HEK293T (cell line): ENCODE measurements around the gene ERC2.

Experiments
- CTCF ChIA-PET: fragments of 350-600 bp; formaldehyde crosslinking; extraction: SDS; loops from one replicate; lab custom pipeline; 2021; ENCODE audit warnings: antibody characterized with exemption, inconsistent platforms; lab: Yijun Ruan, JAX
- POLR2A ChIA-PET: fragments of 350-600 bp; formaldehyde crosslinking; extraction: SDS; loops from one replicate; lab custom pipeline; 2020; ENCODE audit warnings: antibody characterized with exemption, inconsistent platforms; lab: Yijun Ruan, JAX
- DNase-seq: peaks from one replicate; pipeline ENCODE4 v3.0.0; 2012; ENCODE audit warnings: mixed read lengths; ENCODE audit errors: extremely low spot score
- ARNT ChIP-seq: fragments of 450-650 bp; IDR thresholded peaks from 2 replicates; pipeline ENCODE4 v1.6.1; 2017; ENCODE audit warnings: mild to moderate bottlenecking
- BHLHE40 ChIP-seq: fragments of 450-650 bp; IDR thresholded peaks from 2 replicates; pipeline ENCODE4 v1.6.1; 2016; ENCODE audit warnings: mild to moderate bottlenecking, moderate library complexity, borderline replicate concordance
- CTBP1 ChIP-seq: fragments of 450-650 bp; IDR thresholded peaks from 2 replicates; pipeline ENCODE4 v1.6.1; 2016; ENCODE audit warnings: borderline replicate concordance
- ELF4 ChIP-seq: fragments of 450-650 bp; IDR thresholded peaks from 2 replicates; pipeline ENCODE4 v1.6.1; 2017; ENCODE audit warnings: antibody characterized with exemption
- FOXA1 ChIP-seq: fragments of 450-650 bp; IDR thresholded peaks from 2 replicates; pipeline ENCODE4 v1.6.1; 2016; ENCODE audit warnings: mild to moderate bottlenecking
- FOXK2 ChIP-seq: fragments of 450-650 bp; IDR thresholded peaks from 2 replicates; pipeline ENCODE4 v1.6.1; 2016; ENCODE audit warnings: mild to moderate bottlenecking
- FOXM1 ChIP-seq: fragments of 450-650 bp; IDR thresholded peaks from 2 replicates; pipeline ENCODE4 v1.6.1; 2017; ENCODE audit warnings: mild to moderate bottlenecking, borderline replicate concordance
- HDGF ChIP-seq: fragments of 450-650 bp; IDR thresholded peaks from 2 replicates; pipeline ENCODE4 v1.6.1; 2017; ENCODE audit warnings: antibody characterized with exemption, borderline replicate concordance
- L3MBTL2 ChIP-seq: fragments of 450-650 bp; conservative IDR thresholded peaks from 2 replicates; pipeline ENCODE4 v1.6.1; 2016; ENCODE audit warnings: mild to moderate bottlenecking
- LEF1 ChIP-seq: fragments of 450-650 bp; IDR thresholded peaks from 2 replicates; pipeline ENCODE4 v1.6.1; 2017; ENCODE audit warnings: mild to moderate bottlenecking, borderline replicate concordance
- NFRKB ChIP-seq: fragments of 450-650 bp; IDR thresholded peaks from 2 replicates; pipeline ENCODE4 v1.6.1; 2016; ENCODE audit warnings: mild to moderate bottlenecking, moderate library complexity
- SP1 ChIP-seq: fragments of 450-650 bp; IDR thresholded peaks from 2 replicates; pipeline ENCODE4 v1.6.1; 2017
- SUZ12 ChIP-seq: fragments of 450-650 bp; IDR thresholded peaks from 2 replicates; pipeline ENCODE4 v1.6.1; 2016; ENCODE audit warnings: mild to moderate bottlenecking
- TARDBP ChIP-seq: fragments of 450-650 bp; IDR thresholded peaks from 2 replicates; pipeline ENCODE4 v1.6.1; 2016
- ZNF384 ChIP-seq: fragments of 450-650 bp; IDR thresholded peaks from 2 replicates; pipeline ENCODE4 v1.6.1; 2016
- TF ChIP-seq, protein P1 (sequence below): fragments of 450-650 bp; IDR thresholded peaks from 2 replicates; pipeline ENCODE4 v1.6.1; 2016

ERC2 gene

GRCh38 chr3:55891106-55891505 is 577.2 kb downstream of the ERC2 start:
- ChIA-PET POLR2A (no interaction called here), CTCF (no interaction called here)
- DNase-seq = no peak
- TF ChIP-seq BHLHE40 (no peak), ELF4 (no peak), SUZ12 (no peak), FOXK2 (no peak), TARDBP (no peak), LEF1 (no peak), ARNT (no peak), FOXM1 (no peak), CTBP1 (no peak), L3MBTL2 (no peak), ZNF384 (no peak), NFRKB (no peak), HDGF (no peak), FOXA1 (no peak), SP1 (no peak)
- TF ChIP-seq, protein P1, sequence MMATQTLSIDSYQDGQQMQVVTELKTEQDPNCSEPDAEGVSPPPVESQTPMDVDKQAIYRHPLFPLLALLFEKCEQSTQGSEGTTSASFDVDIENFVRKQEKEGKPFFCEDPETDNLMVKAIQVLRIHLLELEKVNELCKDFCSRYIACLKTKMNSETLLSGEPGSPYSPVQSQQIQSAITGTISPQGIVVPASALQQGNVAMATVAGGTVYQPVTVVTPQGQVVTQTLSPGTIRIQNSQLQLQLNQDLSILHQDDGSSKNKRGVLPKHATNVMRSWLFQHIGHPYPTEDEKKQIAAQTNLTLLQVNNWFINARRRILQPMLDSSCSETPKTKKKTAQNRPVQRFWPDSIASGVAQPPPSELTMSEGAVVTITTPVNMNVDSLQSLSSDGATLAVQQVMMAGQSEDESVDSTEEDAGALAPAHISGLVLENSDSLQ = no peak

GRCh38 chr3:55888282-55888885 is 579.9 kb downstream of the ERC2 start:
- TF ChIP-seq FOXM1 = no peak
- TF ChIP-seq FOXK2 = no peak
- TF ChIP-seq BHLHE40 = no peak
- TF ChIP-seq ARNT = no peak
- no peak for TF ChIP-seq TARDBP
- no peak for TF ChIP-seq FOXA1
- CTCF ChIA-PET = no interaction called here
- POLR2A ChIA-PET = no interaction called here
- no peak for DNase-seq

DNA sequence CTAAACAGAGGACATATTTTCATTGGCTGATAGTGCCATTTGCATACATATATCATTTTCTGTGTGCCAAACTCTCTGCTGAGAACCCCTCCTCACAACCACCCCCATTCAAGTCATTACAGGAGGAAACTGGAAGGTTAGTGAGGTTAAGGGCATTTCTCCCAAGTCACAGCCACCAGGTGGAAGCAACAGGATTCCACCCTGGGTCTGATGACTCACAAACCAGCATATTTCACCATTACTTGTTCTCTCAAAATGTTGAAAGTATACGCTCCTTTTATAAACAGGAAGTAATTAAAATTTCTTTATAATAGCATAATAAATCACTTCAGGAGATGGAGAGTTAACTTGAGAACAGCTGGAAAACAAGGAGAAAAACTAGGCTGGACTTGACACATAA is 582.5 kb downstream of the ERC2 start:
- no peak for TF ChIP-seq L3MBTL2
- TF ChIP-seq HDGF = no peak
- no peak for TF ChIP-seq ARNT
- TF ChIP-seq SP1 = no peak
- TF ChIP-seq FOXM1 = no peak
- TF ChIP-seq BHLHE40 = no peak
- TF ChIP-seq ZNF384 = no peak
- TF ChIP-seq LEF1 = no peak
- TF ChIP-seq FOXK2 = no peak
- no peak for TF ChIP-seq FOXA1
- TF ChIP-seq SUZ12 = no peak
- no peak for TF ChIP-seq NFRKB
- no peak for TF ChIP-seq CTBP1
- ChIA-PET CTCF (no interaction called here), POLR2A (no interaction called here)
- no peak for DNase-seq

DNA sequence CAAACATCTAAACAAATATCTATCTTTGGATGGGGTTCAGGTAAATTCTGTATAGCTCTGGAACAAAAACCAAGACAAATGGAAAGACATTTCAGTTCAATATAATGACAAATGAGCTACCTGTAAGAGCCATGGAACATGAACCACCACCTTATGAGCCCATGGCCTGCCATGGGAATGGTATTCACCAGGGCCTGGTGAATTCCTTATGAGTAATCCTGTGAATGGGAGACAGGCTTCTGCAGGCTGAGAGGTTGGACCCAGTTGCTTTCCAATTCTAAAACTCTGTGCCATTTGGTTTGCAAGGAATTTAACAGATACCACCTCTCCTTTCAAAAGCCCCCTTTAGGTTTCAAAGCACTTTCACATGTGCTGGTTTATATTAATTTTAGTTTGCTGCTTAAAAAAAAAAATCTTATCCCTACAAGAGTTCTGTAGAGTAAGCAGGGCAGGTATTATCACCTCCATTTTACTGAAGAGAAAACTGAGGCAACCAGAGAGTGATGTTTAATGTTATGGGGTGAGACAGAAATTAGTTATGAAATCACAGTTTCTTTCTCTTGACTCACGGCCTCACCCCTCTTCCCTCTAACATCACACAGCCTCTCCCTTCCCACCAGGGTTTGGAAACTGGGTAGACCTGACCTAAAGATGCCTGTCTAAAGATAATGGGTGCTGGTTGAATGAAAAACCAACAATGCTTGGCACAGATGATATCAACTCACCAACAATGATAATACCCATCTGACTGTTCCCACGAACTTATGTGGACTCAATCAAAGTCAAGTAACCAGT is 583.6 kb downstream of the ERC2 start:
- CTCF ChIA-PET = no interaction called here
- no peak for TF ChIP-seq CTBP1
- TF ChIP-seq SP1 = no peak
- no peak for TF ChIP-seq NFRKB
- no peak for TF ChIP-seq FOXK2
- TF ChIP-seq L3MBTL2 = no peak
- no peak for TF ChIP-seq FOXM1
- TF ChIP-seq TARDBP = no peak
- TF ChIP-seq SUZ12 = no peak
- no peak for TF ChIP-seq HDGF
- TF ChIP-seq ZNF384 = no peak
- TF ChIP-seq FOXA1 = no peak

GRCh38 chr3:55884066-55884465 is 584.2 kb downstream of the ERC2 start:
- DNase-seq = no peak
- TF ChIP-seq NFRKB (no peak), ELF4 (no peak), FOXA1 (no peak), CTBP1 (no peak), SUZ12 (no peak), FOXM1 (no peak), LEF1 (no peak), ARNT (no peak), L3MBTL2 (no peak), BHLHE40 (no peak), TARDBP (no peak), HDGF (no peak), FOXK2 (no peak), ZNF384 (no peak)
- TF ChIP-seq, protein P1 = no peak
- ChIA-PET POLR2A (no interaction called here), CTCF (no interaction called here)

More for the DNA sequence above, 583.6 kb downstream of the ERC2 start:
- POLR2A ChIA-PET = no interaction called here
- DNase-seq = no peak

DNA sequence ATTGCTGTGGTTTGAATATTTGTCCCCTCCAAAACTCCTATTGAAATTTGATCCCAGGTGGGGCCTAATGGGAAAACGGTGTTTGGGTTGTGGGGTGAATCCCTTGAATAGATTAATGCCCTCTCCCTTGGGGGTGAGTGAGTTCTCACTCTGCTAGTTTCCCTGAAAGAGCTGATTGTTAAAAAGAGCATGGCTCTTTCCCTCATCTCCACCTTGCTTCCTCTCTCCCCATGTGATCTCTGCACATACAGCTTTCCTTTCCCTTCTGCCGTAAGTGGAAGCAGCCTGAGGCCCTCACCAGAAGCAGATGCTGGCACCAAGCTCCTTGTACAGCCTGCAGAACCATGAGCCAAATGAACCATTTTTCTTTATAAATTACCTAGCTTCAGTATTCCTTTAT is 586.3 kb downstream of the ERC2 start:
- no peak for TF ChIP-seq SUZ12
- no peak for TF ChIP-seq ARNT
- TF ChIP-seq BHLHE40 = no peak
- ChIA-PET CTCF (interaction anchor here (0.6 kb wide), 1 partner anchor 15 kb away, joined by 3 read pairs; no protein-coding TSS in a partner anchor), POLR2A (no interaction called here)
- no peak for DNase-seq
